NCI-H1417 (cell line): Measurements from ENCODE around the gene ZNF333.
"Not testable (repeated sequence)": the region's sequence is repeated elsewhere in the genome, so short reads cannot be mapped to it uniquely, and the experiment has no call there.

Experiments
- DNase-seq, 3 experiments: peaks; one replicate each; lab custom pipeline; 2025; lab: John Stamatoyannopoulos, UW

The ZNF333 gene

DNA sequence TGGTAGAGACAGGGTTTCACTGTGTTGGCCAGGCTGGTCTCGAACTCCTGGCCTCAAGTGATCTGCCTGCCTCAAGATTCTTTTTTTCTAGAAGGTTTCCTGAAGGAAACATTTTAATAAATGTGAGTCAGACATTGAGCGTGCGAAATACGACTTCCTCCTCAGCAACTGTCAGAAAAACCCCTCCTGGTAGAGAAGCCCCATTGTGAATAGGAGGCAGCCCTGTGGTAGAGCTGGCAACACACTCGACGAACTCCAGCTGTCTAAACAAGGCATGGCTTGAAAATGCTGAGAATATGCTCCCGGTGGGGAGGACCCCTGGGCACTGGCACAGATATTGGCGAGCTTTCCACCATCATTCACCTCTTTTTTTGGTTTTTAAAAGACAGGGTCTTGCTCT lies 9.8 kb downstream of the ZNF333 start:
- DNase-seq: no peak

DNA sequence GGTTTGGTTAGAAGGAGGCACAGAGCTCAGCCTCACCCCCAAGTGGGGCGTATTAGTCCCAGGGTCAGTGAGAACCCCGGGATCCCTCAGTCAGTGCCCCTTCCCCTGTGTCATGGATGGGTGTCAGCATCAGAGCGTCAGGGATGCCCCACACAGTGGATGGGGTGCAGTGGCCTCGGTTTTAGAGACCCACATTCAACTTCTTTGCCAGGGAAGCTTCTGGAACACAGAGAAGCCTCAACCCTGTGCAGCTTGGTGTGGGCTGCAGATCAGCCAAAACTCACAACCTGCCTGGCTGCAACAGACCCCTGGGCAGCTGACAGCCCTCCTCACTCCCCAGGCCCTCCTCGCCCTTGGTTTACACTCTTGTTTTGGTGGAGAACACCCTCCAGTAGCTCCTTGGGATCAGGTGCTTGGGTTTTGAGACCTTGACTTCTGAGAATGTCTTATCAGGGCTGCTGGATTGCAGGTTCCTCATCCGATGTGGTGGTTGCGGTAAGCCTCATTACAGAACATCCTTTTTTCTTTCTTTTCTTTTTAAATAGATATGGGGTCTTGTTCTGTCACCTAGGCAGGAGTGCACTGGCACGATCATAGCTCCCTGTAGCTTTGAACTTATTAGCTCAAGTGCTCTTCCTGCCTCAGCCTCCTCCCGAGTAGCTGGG lies 11.0 kb downstream of the ZNF333 start:
- DNase-seq: no peak

DNA sequence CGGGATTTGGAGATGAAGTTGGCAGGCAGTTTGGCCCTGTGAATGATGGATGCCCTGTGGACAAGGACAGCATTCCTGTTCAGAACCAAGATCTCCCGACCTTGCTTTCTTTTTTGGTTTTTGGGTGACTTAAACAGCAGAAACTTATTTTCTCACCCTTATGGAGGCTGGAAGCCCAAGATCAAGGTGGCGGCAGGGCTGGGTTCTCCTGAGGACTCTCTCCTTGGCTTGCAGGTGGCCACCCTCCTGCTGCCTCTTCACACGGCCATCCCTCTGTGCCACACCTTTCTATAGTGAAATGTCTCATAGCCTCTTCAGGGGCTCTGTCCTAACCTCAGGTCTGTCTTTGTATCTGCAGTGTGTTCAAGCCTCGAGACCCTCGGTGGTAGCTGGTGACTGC lies 14.0 kb downstream of the ZNF333 start:
- no peak for DNase-seq

DNA sequence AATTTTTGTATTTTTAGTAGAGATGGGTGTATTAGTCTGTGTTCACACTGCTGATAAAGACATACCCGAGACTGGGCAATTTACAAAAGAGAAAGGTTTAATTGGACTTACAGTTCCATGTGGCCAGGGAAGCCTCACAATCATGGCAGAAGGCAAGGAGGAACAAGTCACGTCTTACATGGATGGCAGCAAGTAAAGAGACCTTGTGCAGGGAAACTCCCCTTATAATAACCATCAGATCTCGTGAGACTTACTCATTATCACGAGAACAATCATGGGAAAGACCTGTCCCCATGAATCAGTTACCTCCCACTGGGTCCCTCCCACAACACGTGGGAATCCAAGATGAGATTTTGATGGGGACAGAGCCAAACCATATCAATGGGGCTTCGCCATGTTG lies 14.6 kb downstream of the ZNF333 start:
- no peak for DNase-seq

DNA sequence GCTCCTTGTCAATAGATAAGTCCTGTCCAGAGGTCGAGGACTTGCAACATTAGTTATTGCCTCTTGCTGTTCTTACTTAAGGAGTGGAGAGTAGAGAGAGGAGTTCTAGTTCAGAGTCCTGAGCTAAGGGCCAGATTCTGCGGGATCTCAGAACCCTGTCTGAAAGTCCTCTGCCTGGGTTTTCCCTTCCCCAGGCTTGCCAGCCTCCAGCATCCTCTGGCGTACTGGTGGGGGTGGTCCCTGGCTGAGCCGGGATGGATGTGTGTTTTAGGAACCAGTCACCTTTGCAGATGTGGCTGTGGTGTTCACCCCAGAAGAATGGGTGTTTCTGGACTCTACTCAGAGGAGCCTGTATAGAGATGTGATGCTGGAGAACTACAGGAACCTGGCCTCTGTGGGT lies 26.0 kb downstream of the ZNF333 start:
- no peak for DNase-seq

DNA sequence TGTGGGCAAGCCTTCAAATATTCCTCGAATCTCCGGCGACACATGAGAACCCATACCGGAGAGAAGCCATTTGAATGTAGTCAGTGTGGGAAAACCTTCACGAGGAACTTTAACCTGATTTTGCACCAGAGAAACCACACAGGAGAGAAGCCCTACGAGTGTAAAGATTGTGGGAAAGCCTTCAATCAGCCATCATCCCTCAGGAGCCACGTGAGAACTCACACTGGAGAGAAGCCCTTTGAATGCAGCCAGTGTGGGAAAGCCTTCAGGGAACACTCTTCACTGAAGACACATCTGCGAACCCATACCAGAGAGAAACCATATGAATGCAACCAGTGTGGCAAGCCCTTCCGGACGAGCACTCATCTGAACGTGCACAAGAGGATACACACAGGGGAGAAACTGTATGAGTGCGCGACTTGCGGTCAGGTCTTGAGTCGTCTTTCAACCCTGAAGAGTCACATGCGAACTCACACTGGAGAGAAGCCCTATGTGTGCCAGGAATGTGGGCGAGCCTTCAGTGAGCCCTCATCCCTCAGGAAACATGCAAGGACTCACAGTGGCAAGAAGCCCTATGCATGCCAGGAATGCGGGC lies 28.8 kb downstream of the ZNF333 start:
- no peak for DNase-seq

DNA sequence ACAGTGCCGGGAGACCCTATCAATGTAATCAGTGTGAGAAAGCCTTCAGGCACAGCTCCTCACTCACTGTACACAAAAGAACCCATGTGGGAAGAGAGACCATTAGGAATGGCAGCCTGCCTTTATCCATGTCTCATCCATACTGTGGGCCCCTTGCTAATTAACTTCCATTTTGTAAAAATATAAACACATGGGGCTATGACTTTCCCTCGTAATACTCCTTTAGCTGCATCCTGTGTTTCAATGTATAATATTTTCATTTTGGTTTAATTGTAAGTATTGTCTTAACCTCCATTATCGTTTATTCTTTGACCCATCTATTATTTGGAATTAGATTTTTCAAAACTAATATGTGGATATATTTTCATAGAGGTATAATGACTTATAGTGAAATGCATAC lies 29.3 kb downstream of the ZNF333 start:
- DNase-seq: no peak

DNA sequence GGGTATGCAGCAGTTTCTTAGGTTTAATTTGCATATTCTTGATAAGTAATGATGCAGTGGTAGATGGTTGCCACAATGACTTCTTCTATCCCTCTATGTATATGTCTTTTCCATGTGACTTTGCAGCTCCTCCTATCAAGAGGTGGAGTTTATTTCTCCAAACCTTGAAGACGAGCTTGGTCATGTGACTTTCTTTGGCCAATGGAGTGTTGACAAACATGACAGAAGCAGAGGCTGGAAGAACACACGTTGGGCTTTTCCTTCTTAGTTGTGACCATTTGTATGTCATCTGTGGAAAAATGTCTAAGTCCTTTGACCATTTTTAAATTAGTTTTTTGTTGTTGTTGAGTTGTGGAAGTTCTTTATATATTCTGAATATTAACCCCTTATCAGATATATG lies 32.3 kb downstream of the ZNF333 start:
- no peak for DNase-seq

DNA sequence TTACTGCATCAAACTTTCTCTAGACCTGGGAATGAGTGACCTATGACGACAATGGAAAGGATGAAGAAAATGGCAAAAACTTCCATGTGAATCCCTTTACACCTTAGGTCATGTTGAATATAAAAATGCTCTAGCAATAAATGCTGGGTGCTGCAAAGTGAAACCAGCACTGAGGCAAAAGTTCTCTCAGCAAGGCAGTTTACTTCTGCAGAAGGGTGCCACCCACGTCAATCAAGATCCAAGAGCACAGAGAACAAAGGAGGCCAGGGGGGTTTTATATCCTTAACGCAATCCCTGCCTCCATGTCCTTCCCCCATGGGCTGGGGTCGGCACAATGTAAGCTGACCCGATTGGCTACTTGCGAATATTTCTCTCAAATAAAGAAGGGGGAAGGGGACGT lies 38.7 kb downstream of the ZNF333 start:
- DNase-seq: no peak

DNA sequence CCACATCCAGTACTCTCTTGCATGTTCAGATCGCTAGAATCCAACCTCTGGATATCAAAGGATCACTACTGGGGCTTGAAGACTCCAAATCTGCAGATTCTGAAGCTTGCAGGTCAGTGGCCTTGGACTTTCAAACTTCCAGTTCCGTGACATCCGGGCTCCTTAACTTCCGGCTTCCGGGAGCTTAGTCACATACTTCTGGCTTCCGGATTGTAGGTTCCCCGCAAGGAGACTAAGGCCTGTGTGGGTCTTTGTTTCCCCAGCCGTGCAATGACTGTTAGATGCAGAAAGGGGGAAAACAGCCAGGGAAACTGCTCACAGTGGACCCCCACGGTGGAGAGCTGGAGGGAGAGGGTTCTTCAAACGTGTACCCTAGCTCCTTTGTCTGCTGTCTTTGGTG lies 41.4 kb downstream of the ZNF333 start:
- DNase-seq: peak in 1 of 3 experiments; percentile 13

DNA sequence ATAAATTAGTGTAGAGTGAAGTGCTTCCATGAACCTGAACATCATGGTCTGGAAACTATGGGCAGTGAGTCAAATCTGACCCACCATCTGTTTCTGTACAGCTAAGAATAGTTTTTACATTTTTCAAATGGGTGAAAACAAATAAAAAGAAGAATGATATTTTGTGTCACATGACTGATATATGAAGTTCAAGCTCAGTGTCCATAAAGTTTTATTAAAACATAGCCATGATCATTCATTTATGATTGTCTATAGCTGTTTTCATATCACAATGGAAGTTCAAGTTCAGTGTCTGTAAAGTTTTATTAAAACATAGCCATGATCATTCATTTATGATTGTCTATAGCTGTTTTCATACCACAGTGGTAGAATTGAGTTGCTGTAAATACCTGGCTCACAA lies 42.7 kb downstream of the ZNF333 start:
- DNase-seq: no peak

DNA sequence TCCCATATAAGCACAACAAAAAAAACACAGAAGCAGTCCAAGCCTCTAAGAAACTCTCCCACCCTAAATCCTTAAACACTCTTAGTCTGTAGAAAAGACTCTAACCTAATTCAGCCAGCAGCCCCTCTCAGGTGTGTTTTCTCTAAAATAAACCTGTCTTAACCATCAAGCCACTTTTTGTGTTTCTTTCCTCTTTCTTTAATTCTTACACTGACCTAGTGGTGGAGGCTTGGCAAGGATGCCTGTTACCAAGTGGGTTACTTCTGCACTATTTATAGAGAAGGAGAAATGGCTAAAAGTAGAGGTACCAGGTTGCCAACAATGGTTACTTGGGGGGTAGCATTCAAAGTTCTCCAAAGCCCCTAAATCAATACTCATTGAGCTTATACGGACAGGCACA lies 43.7 kb downstream of the ZNF333 start:
- DNase-seq: no peak

DNA sequence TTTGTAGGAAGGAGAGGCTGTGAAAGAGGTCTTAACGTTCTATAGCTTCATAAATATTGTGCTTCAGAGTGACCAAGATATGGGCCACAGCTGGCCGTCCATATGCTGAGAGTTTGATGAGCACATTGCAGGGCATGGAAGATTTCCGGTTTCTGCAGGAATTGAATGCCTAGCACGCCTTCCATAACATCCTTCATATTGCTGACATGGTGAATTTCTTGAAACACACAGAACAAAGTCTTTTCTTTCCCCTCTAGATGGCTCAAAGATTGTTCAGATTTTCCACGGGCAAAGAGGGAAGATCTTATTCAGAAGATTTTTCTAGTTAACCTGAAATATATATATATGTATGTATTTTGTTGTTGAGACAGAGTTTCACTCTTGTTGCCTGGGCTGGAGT lies 46.1 kb downstream of the ZNF333 start:
- DNase-seq: no peak

DNA sequence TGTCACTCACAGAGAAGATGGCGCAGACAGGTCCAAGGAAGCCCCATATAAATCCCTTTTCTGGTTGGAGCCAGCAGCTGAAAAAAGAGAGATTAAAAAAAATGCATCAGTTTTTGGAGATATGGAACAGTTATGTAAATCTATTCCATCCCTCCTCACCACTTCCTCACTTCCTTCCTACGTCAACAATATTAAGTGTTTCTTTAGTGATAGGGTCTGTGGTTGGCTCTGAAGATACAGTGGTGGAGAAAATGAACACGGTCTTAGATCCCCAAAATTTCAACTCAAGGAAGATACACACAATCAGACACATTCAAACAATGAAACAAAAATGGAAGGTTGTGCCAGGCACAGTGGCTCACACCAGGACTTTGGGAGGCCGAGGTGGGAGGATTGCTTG lies 57.0 kb downstream of the ZNF333 start:
- no peak for DNase-seq

DNA sequence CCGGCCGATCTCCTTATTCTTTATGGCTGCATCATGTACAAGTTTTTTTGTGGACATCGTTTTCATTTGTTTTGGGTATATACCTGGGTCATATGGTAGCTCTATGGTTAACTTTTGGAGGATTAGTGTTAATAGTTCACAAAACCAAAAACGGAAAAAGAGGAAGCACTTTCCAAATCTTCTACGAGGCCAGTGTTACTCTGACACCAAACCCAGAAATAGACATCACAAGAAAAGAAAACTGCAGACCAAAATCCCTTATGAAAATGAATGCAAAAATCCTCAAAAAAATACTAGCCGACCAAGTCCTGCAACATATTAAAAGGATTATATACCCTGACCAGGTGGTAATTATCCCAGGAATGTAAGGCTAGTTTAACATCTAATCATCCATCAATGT lies 58.8 kb downstream of the ZNF333 start:
- peak in 1 of 3 experiments; percentile 16 for DNase-seq

DNA sequence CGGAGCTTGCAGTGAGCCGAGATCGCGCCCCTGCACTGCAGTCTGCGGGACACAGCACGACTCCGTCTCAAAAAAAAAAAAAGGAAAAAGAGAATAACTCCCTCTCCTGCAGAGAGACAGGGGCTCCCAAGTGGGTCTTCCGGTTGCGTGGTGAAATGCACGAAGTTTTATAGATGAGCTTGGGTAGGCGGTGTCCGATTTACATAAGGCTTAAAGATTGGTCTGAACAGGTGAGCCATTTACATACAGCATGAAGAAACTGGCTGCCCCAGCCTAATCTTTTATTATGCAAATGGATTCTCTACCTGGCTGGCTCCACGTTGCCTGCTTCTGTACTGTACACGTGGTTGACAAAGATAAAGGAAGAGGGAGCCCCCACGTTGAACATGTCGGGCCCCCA lies 69.0 kb downstream of the ZNF333 start:
- DNase-seq: peak in 2 of 3 experiments; percentile 22 to 63

DNA sequence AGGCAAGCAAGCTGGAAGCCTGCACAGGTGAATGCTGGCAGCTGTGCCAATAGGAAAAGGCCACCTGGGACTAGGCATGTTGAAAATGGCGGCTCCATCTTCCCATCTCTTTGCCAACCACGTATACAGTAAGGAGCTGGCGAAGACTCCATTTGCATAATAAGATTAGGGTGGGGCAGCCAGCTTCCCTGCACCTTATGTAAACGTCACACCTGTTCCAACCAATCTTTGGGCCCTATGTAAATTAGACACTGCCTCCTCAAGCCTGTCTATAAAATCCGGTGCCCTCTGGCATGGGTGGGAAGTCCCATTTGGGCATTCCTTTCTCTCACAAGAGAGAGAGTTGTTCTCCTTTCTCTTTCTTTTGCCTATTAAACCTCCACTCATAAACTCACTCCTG lies 71.8 kb downstream of the ZNF333 start:
- no peak for DNase-seq

DNA sequence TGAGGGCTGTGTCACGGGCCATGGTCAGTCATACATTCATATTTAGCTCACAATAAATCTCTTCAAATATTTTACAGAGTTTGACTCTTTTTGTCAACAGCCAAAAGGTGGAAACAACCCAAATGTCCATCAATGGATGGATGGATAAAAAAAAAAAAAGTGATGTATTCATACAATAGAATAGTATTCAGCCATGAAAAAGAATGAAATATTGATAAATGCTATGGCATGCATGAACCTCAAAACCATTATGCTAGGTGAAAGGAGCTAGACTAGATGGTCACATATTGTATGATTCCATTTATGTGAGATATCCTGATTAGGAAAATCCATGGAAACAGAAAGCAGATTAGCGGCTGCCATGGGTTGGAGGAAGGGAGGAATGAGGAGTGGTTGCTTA lies 72.3 kb downstream of the ZNF333 start:
- DNase-seq: no peak

DNA sequence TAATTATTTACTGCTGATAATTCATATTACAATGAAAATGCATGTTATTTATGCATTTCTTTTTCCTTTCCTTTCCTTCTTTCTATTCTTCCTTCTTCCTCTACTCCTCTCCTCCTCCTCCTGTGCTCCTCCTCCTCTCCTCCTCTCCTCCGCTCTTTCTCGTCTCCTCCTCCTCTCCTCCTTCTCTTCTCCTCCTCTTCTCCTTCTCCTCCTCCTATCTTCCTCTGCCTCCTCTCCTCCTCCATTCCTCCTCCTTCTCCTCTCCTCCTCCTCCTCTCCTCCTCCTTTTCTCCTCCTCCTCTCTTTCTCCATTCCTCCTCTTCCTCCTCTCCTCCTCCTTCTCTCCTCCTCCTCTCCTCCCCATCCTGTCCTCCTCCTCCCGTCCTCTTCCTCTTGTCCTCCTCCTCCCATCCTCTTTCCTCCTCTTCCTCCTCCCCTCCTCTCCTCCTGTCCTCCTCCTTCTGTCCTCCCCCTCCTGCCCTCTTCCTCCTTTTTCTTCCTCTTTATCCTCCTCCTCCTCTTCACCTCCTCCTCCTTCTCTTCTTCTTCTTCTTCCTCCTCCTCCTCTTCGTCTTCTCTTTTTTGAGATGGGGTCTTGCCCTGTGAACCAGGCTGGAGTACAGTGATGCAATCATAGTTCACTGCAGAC lies 73.8 kb downstream of the ZNF333 start:
- DNase-seq: no peak

DNA sequence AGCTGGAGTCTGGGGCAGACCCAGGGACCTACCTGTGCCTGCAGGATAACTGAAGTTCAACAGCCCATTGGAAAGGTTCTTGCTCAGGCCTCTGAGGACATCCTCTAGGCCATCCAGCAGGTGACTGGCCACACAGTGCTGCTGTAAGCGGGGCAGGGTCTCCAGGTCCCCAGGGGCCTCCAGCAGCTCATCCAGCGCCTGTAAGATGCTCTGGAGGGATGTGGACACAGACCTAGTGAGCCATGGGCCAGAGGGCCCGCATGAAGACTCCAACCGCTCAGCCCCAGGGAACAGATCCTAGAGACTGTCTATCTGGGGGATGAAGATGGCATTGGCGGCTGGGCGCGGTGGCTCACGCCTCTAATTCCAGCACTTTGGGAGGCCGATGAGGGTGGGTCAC lies 74.6 kb downstream of the ZNF333 start:
- no peak for DNase-seq

DNA sequence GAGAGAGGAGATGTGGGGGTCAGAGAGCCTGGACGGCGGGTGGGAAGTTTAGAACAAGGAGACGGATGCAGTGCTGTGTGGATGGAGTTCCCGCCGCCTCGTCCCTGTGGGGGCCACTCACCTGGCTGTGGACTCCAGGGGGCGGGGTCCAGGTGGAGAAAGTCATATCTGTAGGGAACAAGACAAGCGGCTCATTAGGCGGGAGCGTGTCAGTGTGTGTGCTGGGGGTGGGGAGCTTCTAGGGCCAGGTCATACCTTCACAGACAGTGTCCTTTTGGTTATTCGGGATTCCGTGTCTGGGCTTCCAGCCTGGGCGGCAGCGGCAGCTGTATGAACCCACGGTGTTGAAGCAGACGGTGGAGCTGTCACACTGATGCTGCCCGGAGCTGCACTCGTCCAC lies 75.6 kb downstream of the ZNF333 start:
- DNase-seq: not testable (repeated sequence)

DNA sequence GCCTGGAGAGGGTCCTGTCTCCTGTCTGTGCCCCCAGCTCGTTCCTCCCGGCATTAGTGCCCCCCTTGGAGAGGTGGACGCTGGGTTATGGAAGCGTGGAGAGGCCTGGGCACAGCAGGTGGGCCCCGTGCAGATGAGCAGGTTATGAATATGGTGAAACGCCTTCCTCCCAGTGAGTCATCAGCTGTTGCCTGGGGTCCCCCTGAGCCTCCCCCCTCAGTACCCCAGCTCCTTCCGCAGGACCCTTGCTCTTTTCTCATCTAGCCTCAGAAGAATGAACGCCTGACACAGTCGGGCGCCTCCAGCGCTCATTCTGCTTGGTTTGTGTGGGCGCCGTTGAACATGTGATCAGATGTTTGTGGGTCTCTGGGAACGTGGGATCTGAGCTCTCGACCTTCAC lies 76.0 kb downstream of the ZNF333 start:
- DNase-seq: not testable (repeated sequence)

DNA sequence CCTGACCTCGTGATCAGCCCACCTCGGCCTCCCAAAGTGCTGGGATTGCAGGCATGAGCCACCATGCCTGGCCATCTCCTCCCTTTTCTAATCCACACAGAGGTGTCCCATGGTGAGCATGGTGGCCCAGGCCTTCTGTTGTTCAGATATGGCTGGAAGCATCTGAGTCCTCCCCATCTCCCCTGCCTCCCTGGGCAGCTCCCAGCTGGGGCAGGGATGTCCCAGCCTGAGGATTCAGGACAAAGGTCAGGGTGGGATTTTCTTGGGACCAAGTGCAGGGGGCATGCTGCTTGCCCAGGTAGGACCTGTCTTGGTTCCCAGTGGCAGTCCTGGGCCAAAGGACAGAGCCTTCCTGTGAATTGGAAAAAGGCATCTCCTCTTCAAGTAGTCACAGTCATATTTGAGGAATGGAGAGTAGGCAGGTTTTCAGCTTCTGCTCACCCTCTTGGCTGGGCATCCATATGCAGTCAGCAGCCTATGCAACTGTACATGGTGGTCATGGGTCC lies 77.7 kb downstream of the ZNF333 start:
- DNase-seq: no peak

DNA sequence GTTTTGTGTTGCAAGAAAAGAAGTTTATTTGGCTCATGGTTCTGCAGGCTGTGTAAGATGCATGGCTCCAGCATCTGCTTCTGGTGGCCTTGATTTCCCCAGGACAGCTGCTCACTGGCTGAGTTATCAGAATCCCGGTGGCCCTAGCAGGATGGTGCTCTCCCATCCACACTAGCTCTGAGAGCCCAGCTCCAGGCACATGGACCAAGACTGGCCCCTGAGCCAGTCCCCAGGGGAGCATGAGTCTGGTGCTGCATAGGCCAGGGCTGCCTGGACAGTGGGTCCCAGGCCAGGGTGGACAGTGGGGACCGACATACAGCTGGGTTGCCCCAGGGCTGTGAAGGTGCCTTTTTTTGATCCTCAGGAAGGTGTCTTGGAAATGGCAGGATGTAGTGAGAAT lies 78.2 kb downstream of the ZNF333 start:
- DNase-seq: no peak
